ENCODE results near the gene CIPC.

- TF ChIP-seq CTCF (conservative IDR thresholded peaks at IDR 0.05; ENCODE audit: low read length) (no peak), EZH2phosphoT487 (IDR thresholded peaks at IDR 0.05; ENCODE audit: borderline replicate concordance) (no peak)
Observed at GRCh38 chr14:77161011-77161410, 63.0 kb downstream of the CIPC start.

Measured in Loucy (cell line).